GM19035 (cell line): Measurements from ENCODE around the gene GFM2.
"Not testable (repeated sequence)": the region's sequence is repeated elsewhere in the genome, so short reads cannot be mapped to it uniquely, and the experiment has no call there.

Source experiments
- ATAC-seq: cut with Tn5 transposase; IDR thresholded peaks from one replicate; pipeline ENCODE4 v1.9.1; 2021; ENCODE audit not compliant: unreplicated experiment

Gene GFM2, protein sequence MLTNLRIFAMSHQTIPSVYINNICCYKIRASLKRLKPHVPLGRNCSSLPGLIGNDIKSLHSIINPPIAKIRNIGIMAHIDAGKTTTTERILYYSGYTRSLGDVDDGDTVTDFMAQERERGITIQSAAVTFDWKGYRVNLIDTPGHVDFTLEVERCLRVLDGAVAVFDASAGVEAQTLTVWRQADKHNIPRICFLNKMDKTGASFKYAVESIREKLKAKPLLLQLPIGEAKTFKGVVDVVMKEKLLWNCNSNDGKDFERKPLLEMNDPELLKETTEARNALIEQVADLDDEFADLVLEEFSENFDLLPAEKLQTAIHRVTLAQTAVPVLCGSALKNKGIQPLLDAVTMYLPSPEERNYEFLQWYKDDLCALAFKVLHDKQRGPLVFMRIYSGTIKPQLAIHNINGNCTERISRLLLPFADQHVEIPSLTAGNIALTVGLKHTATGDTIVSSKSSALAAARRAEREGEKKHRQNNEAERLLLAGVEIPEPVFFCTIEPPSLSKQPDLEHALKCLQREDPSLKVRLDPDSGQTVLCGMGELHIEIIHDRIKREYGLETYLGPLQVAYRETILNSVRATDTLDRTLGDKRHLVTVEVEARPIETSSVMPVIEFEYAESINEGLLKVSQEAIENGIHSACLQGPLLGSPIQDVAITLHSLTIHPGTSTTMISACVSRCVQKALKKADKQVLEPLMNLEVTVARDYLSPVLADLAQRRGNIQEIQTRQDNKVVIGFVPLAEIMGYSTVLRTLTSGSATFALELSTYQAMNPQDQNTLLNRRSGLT

DNA sequence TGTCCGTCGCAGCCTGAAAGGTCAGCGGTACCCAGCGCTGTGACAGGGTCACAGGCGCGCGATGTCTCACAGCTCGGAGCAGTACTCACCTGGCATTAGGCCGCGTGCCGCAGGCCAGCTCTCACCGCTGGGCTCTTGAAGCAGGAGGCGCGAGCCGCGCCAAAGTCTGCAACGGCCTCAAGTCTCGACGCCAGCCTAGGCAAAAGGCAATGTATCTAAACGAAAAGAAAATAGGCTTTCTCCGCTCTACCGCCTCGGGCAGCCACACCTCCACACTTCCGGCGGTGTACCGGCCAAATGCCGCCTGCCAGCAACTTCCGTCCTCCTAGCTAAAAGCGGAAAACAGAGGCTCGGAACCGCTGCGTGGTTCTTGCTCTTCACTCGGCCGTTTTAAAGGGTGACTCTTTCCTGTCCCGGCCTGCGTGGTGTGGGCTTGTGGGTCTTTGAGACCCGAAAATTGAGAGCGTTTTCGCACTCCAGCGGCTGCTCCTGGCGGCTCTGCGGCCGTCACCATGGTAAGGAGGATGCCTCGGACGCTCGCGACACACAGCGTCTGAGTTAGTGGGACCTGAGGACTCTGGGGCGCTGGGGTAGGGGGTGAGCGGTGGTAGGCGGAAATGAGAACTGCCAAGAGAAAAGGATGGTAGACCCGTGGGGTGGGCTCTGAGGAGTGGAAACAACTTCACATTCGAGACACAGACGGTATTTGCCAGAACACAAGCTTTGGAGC is at the start of gene GFM2, which contains the start of gene NSA2:
Gene GFM2 (minus strand): TSS at position 269 of the 730 bp plus-strand sequence. CDS start 3,375 bp downstream, outside the sequence.
Gene NSA2 (plus strand): TSS at position 401 of the 730 bp plus-strand sequence. CDS start 112 bp downstream, at position 513.
- ATAC-seq: peak; percentile 90

DNA sequence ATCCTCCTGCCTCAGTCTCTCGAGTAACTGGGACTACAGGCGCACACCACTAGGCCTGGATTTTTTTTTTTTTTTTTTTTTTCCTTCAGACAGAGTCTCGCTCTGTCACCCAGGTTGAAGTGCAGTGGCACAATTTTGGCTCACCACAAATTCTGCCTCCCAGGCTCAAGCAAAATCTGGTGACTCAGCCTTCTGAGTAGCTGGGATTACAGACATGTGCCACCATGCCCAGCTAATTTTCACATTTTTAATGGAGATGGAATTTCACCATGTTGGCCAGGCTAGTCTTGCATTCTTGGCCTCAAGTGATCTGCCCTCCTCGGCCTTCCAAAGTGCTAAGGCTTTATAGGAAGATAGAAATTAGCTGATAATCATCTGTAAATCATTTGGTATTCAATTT is 44.0 kb upstream of the GFM2 start:
- no peak for ATAC-seq

- no peak for ATAC-seq
Observed at GRCh38 chr5:74801941-74802340, 35.0 kb upstream of the GFM2 start.

- no peak for ATAC-seq
Observed at GRCh38 chr5:74801197-74801596, 34.3 kb upstream of the GFM2 start.

DNA sequence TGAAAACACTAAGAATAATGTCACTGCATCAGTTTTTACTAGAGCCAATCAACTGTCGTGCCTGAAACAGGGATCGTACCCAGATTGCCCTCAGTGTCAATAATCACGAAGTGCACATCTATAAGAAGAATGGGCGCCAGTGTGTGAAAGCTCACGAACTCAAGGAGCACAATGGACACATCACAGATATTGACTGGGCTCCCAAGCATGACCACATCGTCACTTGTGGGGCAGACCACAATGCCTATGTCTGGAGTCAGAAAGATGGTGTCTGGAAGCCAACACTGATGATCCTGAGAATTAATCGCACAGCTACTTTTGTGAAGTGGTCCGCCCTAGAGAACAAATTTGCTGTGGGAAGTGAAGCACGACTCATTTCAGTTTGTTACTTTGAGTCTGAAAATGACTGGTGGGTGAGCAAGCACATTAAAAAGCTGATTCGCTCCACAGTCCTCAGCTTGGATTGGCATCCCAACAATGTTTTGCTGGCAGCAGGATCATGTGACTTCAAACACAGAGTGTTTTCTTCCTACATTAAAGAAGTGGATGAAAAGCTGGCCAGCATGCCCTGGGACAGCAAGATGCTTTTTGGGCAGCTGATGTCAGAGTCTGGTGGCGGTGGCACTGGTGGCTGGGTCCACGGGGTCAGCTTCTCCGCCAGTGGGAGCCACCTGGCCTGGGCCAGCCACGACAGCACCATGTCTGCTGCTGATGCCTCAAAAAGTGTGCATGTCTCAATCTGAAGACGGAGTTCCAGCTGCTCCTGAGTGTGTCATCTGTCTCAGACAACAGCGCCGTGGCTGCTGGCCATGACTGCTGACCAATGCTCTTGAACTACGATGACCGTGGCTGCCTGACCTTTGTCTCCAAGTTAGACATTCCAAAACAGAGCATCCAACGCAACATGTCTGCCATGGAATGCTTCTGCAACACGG is 32.3 kb upstream of the GFM2 start:
- no peak for ATAC-seq

- ATAC-seq: not testable (repeated sequence)
Observed at GRCh38 chr5:74791669-74792068, 24.8 kb upstream of the GFM2 start.

DNA sequence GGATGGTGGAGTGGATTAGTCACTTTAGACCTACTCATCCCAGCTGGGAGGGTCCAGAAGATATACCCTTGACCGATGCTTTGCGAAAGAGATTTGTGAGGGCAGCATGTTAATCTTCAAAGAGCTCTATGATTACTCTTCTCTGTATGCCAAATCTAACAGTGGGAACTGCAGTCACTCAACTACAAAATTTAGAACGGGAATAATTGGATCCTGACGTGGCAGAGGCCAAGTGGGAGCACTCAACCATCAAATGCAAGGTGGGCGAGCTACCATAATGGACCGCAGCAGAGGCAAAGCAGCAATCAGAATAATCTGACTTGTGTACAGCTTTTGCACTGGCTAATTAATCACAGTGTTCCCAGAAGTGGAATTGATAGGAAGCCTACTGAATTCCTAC is 20.5 kb upstream of the GFM2 start:
- no peak for ATAC-seq

- ATAC-seq: no peak
Observed at GRCh38 chr5:74786851-74787250, 19.9 kb upstream of the GFM2 start.

- ATAC-seq: no peak
Observed at GRCh38 chr5:74778609-74779008, 11.7 kb upstream of the GFM2 start.

GRCh38 chr5:74772359-74772758 is 5.4 kb upstream of the GFM2 start:
- no peak for ATAC-seq

DNA sequence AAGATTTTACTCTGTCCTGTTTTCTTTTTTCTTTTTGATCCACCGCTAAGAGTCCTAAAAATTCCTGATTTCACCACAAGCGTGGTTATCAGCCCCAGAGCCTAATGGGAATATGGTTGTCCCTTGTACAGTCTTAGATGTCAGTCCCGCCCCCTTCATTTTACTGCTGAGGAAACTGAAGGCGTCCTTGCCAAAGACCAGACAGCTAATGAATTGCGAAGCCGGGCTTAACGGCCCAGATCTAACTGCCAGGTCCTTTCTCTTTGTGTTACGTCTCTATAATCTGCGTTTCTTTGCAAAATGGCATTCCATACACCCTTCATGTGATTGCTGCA is 629 bp upstream of the GFM2 start:
- peak; percentile 28 for ATAC-seq

- peak; percentile 45 for ATAC-seq
Observed at GRCh38 chr5:74766418-74766848, 484 bp downstream of the GFM2 start.

DNA sequence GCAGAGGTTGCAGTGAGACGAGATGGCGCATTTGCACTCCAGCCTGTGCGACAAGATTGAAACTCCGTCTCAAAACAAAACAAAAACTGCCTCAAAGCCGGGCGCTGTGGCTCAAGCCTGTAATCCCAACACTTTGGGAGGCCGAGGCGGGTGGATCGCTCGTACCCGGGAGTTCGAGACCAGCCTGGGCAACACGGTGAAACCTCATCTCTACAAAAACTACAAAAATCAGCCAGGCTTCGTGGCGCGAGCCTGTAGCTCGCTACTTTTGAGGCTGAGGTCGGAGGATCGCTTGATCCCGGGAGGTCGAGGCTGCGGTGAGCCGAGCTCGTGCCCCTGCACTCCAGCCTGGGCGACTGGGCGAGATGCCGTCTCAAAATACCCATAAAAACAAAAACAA is 988 bp downstream of the GFM2 start:
- ATAC-seq: no peak

GRCh38 chr5:74765201-74765600 is 1.7 kb downstream of the GFM2 start:
- ATAC-seq: no peak

- no peak for ATAC-seq
Observed at GRCh38 chr5:74763504-74763903, 3.4 kb downstream of the GFM2 start.

- ATAC-seq: no peak
Observed at GRCh38 chr5:74762599-74762998, 4.3 kb downstream of the GFM2 start.

DNA sequence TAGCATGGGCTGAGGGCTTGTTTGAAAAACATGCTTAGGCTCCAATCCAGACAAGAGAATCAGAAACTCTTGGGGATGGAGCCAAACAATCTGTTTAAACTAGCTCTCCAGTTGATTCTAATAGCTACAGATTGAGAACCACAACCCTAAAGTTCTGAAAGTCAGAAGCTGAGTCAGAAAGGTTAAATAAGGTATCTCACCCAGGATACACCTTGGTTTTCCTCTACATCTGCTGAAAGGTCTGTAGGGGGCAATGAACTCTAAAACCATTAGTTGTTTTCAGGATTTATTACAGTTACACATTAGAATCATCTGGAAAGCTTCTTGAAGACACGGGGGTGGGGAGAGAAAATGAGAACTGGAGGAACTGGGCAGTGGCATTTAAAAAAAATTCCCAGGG is 5.7 kb downstream of the GFM2 start:
- ATAC-seq: no peak

- ATAC-seq: not testable (repeated sequence)
Observed at GRCh38 chr5:74748742-74749141, 18.2 kb downstream of the GFM2 start.

DNA sequence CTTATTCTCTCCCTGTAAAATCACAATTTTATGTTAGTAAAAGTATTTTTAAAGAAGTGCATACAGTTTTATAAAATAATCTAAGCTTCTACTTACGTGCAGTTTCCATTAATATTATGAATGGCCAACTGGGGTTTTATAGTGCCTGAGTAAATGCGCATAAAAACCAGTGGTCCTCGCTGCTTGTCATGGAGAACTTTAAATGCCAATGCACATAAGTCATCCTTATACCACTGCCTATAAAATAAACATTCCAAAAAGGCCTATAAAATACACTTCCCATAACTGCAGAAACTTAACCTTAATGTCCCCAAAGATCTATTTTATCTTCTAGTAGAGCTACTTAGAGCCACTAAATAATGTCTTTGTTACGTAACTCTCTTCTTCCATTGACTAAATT is 28.5 kb downstream of the GFM2 start:
- ATAC-seq: no peak

DNA sequence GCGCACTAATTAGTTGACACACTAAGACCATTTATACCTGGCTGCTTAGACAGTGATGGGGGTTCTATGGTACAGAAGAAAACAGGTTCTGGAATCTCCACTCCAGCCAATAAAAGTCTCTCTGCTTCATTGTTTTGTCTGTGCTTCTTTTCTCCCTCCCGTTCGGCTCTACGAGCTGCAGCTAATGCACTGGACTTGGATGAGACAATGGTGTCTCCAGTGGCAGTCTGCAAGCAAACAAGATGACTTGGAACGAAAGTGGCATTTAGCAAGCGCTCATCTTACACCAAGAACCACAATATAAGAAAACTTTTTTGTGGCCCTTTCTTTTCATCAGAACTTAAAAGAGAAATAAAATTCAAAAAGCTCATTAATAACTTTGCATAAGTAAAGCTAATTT is 30.2 kb downstream of the GFM2 start:
- ATAC-seq: no peak
